ENCODE measurements around the gene TUBGCP4.
"Not testable (repeated sequence)": the region's sequence is repeated elsewhere in the genome, so short reads cannot be mapped to it uniquely, and the experiment has no call there.

The TUBGCP4 gene, protein sequence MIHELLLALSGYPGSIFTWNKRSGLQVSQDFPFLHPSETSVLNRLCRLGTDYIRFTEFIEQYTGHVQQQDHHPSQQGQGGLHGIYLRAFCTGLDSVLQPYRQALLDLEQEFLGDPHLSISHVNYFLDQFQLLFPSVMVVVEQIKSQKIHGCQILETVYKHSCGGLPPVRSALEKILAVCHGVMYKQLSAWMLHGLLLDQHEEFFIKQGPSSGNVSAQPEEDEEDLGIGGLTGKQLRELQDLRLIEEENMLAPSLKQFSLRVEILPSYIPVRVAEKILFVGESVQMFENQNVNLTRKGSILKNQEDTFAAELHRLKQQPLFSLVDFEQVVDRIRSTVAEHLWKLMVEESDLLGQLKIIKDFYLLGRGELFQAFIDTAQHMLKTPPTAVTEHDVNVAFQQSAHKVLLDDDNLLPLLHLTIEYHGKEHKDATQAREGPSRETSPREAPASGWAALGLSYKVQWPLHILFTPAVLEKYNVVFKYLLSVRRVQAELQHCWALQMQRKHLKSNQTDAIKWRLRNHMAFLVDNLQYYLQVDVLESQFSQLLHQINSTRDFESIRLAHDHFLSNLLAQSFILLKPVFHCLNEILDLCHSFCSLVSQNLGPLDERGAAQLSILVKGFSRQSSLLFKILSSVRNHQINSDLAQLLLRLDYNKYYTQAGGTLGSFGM

GRCh38 chr15:43370975-43371974, at the start of gene TUBGCP4, which contains the start of gene ZSCAN29:
Gene TUBGCP4 (plus strand): TSS chr15:43371101. CDS start chr15:43371355, 254 bp downstream.
Gene ZSCAN29 (minus strand): TSS chr15:43371043. CDS start chr15:43369913, 1,130 bp downstream.
- DNase-seq: peak; percentile 91

- no peak for DNase-seq
Measured at GRCh38 chr15:43325039-43325684, 45.7 kb upstream of the TUBGCP4 start.

DNA sequence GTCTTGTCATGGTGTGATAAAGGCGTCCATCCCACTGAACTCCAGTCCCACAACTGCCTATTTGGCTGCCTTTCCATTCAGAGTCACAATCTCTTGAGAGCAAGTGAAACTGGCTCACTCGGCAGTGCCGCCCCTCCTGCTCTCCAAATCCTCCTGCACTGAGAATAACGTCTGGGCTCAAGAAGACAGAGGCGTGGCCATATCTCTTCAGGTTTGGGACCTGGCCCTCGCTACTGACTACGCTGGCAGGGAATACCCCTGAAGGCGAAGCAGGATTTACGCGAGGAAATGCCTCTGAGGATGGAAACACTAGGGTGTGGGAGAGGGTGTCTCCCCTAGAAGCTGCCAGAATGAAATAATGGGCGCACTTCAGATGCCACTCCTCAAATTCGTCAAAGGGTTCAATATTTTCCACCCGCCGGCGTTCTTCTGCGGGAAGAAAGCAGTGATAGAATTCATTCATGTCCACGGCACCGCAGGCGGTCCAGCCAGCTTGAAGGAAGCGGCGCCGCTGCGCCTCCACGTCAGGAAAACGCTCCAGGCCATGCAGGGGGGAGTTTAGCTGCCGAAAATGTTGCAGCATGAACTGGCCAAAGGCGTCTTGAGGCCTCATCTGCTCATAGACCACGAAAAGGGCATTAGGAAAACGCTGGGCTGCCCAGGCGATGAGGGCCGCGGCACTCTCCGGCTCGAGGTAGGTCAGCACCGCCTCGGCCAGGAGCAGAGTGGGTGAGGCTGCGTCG, 41.5 kb upstream of the TUBGCP4 start:
- DNase-seq: peak; percentile 63

DNA sequence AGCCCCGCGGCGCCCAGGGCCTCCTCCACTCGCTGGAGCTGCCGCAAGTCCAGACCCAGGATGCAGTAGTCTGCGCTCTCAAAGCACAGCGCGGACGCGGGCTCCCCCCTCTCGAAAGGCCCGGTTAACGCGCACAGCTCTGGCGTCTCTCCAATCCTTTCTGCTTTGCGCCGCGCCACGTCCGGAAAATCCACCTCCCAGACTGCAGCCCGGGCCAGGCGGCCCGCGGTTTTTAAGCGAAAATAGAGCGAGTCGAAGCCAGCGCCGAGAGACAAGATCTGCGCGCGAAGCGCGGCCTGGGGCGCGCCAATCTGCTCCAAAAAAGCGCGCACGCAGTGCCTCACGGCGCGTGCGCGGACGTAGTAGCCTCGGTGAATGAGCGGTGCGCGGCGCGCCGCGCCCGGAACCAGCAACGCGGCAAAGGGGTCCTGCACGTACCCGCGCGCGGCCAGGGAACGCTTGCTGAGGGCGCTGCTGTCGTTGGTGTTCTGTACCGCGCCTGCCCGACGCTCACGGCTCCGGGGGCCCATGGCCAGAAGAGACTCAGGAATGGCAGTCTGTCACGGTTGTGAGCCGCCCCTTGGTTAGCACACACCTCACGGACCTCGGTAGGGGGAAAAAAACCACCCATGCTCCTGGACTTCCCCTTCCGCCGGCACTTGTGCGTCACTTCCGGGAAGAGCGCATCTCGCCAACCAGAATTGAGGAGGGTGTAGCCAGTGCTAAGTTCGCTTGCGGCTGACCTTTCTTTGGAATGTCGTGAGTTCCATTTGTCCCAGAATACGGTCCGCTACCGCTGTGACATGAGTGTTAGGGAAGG, 40.7 kb upstream of the TUBGCP4 start, which contains the start of gene LCMT2:
LCMT2 (minus strand) TSS at position 614 of the 820 bp plus-strand sequence; CDS start at position 530, 84 bp downstream.
- DNase-seq: peak; percentile 96

DNA sequence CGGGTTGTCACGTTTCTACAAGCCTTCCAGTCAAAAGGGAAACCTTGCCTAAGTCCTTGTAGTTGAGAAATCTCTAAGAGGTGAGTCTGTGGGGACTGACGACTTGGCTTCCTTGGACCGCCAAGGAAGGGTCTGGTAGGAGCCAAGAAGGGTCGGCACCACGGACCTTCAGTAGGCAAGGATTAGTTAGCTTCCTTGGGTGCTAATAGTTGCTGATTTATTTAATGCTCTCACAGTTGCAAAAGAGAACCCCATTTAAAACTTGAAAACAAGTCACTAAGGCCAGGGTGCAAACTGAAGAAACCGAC, 40.2 kb upstream of the TUBGCP4 start:
- no peak for DNase-seq

DNA sequence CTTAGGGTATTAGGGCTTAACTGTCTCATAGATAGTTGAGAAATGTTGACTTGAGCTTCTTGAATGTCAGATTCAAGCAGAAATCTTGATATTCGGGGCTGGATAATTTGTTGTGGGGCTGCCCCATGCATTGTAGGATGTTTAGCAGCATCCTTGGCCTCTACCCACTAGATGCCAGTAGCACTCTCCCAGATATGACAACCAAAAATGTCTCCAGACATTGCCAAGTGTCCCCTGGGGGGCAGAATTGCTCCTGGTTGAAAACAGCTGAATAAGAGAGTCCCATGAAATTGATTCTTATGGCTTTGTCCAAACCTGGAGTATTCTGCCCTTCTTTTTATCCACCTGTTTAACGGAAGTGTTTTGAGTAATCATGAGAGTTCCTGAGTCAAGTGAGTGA, 24.6 kb upstream of the TUBGCP4 start:
- DNase-seq: no peak

- DNase-seq: no peak
Measured at GRCh38 chr15:43347114-43347513, 23.8 kb upstream of the TUBGCP4 start.

DNA sequence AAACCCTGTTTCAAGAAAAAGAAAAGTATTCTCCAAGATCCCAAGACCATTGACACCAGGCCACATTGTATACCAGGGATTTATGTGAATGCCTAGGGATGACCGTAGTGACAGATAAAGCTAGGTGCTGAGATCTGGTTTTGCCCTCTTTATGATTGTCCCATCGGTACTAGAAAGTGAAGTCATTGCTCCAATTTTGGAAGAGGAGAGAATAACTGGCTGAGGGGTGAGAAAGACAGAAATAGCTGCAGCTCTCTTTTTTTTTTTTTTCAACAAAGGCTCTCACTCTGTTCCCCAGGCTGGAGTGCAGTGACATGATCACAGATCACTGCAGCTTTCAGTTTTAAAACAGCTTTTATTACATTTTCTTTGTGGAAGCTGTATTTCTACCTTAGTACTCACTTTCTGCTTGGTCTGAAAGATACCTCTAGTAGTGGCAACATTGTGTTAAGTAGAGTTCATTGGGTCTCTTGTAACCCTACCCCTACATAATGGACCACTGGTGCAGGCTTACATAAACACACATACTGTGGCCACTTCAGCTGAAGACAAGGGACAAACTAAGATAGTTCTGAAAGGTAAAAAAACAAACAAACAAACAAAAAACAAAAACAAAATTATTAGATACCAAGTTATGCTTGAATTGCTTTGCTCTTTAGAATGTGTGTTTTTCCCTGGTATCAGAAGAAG, 18.1 kb upstream of the TUBGCP4 start:
- no peak for DNase-seq

- no peak for DNase-seq
Measured at GRCh38 chr15:43360821-43361220, 10.1 kb upstream of the TUBGCP4 start.

GRCh38 chr15:43361313-43361903, 9.5 kb upstream of the TUBGCP4 start:
- no peak for DNase-seq

DNA sequence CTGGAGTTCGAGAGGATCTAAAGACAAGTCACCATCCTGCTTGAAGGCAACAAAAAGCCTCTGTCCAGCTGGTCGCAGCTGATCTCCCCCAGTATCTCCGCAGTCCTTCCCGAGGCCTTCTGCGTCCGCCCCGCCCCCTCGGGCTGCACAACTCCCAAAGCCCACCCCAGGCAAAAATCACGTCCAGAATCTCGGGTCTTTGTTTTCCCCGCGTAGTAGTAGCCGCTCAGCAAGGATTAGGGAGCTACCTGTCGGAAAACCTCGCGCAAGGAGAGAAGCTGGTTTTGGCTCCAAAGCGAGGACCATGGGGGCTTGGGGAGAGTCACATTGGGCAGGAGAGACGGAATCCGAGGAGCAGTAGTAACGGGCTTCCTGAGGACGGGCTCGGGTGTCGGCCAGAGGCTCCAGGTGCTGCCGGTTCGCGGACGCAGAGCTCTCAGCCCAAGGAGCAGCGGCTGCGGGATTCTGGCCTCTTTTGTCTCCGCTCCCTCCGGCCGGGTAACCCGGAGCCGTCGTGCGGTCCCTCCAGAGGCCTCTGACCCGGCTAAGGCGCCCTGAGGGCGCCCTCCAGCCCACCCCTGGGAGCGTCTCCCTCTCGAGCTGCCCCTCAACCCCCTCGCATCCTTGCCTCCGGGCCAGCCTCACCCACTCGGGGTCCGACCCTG, 459 bp upstream of the TUBGCP4 start:
- peak; percentile 62 for DNase-seq

- peak; percentile 68 for DNase-seq
Measured at GRCh38 chr15:43376017-43376705, 5.3 kb downstream of the TUBGCP4 start.

- DNase-seq: no peak
Measured at GRCh38 chr15:43378601-43379000, 7.7 kb downstream of the TUBGCP4 start.

DNA sequence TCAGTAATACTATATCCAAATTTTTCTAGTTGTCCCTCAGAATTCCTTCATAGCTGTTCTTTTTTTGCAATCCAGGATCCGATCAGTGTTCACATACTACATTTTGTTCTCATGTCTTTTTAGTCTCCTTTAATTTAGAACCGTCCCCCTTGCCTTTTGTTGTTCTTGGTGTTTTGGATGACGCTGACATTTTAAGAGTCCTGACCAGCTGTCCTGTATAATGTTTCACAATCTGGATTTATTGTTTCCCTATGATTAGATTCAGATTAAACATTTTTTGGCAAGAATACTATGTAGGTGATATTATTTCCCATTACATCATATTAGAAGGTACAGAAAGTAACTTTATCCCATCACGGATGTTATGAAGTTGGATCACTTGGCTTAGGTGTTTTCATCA, 11.4 kb downstream of the TUBGCP4 start:
- DNase-seq: no peak

DNA sequence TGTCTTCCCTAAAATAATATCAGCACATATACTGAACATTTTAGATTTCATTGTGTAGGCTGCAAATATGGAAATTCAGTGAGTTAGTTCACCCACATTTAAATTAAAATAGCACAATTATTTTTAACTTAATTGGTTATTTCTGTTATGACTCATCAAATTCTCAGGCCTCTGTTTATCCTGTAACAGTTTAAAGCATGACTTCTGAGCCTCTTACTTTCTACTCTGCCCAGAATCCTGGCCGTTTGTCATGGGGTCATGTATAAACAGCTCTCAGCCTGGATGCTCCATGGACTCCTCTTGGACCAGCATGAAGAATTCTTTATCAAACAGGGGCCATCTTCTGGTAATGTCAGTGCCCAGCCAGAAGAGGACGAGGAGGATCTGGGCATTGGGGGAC, 12.2 kb downstream of the TUBGCP4 start:
- no peak for DNase-seq

DNA sequence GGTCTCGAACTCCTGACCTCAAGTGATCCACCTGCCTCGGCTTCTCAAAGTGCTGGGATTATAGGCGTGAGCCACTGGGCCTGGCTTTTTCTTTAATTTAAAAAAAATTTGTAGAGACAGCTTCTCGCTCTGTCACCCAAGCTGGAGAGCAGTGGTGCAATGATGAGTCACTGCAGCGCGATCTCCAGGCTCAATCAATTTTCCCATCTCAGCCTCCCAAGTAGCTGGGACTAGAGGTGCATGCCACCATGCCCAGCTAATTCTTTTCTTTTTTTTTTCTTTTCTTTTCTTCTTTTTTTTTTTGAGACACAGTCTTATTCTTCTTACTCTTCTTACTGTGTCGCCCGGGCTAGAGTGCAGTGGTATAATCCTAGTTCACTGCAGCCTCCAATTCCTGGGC, 19.8 kb downstream of the TUBGCP4 start:
- DNase-seq: no peak

- not testable (repeated sequence) for DNase-seq
Measured at GRCh38 chr15:43393592-43393991, 22.7 kb downstream of the TUBGCP4 start.

DNA sequence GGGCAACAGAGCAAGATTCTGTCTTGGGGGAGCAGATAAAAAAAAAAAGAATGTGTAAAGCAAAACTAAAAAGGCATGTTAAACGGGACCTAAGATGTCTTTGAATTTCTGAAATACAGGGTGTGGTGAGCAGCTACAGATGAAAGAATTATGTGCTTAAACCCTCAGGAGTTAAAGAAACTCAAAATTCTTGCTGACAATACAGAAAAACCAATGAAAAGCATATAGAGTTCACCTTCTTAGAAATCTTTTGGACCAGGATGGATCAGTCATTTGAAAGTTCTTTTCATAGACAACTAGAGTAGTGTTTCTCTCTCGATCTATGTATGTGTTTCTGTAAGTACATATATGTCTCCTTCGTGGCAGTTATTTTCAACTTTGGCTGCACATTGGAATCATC, 31.4 kb downstream of the TUBGCP4 start:
- DNase-seq: no peak

- no peak for DNase-seq
Measured at GRCh38 chr15:43403616-43404015, 32.7 kb downstream of the TUBGCP4 start.

Data from activated effector memory CD4-positive, alpha-beta T cell treated with anti-CD3 and anti-CD28 coated beads, Interleukin-2, amount 50 U/mL, for 16 hours (primary cell).